GM19452 (cell line): ENCODE measurements around the gene RIBC1.
"Not testable (repeated sequence)": the region's sequence is repeated elsewhere in the genome, so short reads cannot be mapped to it uniquely, and the experiment has no call there.

Source experiments
- ATAC-seq: cut with Tn5 transposase; IDR thresholded peaks from one replicate; pipeline ENCODE4 v1.9.1; 2021; ENCODE audit not compliant: unreplicated experiment

Gene RIBC1

DNA sequence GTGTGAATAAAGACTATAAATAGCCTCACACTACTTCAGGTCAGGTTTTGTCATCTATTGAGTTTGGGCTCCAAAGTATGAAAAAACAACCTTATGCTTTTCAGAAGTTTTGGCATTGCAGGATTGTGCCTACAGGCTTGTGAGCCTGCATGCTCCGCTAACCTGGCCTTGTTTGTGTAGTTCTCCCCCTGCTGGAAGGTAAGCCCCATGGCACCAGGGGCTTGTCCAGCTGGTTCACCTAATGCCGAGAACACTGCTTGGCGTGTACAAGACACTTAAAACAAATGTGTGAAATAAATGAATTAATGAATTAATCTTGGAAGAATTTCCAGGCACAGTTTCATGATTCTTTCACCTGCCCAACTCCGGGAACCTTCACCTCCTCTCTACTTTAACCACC is 13.3 kb downstream of the RIBC1 start:
- ATAC-seq = no peak

DNA sequence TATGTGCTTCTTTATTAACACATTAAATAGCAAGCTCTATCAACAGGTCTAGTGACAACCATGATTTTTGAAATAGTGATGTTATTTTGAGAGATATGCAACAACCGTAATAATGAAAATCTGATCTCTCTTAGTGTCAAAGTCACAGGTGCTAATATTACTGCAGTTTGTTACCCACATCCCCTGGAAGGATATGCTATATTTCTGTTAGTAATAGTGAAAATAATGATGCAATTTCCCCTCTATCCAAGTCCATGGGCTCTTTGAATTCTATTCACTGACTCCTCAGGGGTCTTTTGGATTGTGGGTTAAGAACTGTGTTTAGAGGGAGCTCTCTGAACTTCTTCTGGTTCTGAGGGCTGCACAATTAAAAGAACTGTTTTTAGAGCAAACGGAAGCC is 14.5 kb downstream of the RIBC1 start:
- ATAC-seq = no peak

- ATAC-seq = no peak
Observed at GRCh38 chrX:53438174-53438831, 15.6 kb downstream of the RIBC1 start.

GRCh38 chrX:53438832-53439230 is 16.2 kb downstream of the RIBC1 start:
- ATAC-seq = no peak

DNA sequence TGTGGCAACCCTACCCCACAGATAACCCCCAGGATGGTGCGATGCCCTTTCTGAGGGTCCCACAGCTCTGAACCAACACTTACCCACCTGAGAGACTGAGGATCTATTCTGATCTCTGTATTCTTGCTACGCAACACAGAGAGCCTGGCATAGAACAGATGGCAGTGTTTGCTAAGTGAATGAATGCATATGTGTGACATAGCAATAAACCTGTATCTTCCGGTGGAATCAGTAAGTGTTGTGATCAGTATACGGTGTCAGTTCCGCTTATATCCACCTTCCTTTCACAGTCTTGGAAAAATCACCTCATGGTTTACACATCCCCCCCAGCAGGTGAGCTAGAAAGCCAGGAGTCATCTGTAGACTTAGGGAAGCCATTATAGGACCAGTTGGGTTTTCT is 17.4 kb downstream of the RIBC1 start:
- no peak for ATAC-seq

- ATAC-seq = no peak
Observed at GRCh38 chrX:53440621-53441517, 18.2 kb downstream of the RIBC1 start.

GRCh38 chrX:53441531-53442321 is 19.1 kb downstream of the RIBC1 start:
- ATAC-seq = peak; percentile 82

DNA sequence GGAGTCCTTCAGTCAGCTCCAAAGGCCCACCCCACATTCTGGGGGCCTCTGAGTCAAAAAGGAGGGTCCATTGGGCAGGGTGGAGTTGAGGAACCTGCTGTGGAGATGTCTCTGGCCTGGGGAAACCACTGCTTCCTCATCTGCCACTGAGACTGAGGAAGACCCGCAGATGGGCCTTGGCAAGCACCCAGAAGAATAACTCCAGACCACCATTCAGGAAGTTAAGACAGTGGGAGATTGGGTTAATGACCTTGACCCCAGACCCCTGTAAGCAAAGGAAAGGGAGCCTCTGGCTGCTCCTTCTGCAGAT is 19.6 kb downstream of the RIBC1 start:
- no peak for ATAC-seq

- ATAC-seq = no peak
Observed at GRCh38 chrX:53445977-53446376, 23.3 kb downstream of the RIBC1 start.

GRCh38 chrX:53447441-53447840 is 24.8 kb downstream of the RIBC1 start:
- ATAC-seq = no peak

GRCh38 chrX:53449632-53450031 is 27.0 kb downstream of the RIBC1 start:
- no peak for ATAC-seq

DNA sequence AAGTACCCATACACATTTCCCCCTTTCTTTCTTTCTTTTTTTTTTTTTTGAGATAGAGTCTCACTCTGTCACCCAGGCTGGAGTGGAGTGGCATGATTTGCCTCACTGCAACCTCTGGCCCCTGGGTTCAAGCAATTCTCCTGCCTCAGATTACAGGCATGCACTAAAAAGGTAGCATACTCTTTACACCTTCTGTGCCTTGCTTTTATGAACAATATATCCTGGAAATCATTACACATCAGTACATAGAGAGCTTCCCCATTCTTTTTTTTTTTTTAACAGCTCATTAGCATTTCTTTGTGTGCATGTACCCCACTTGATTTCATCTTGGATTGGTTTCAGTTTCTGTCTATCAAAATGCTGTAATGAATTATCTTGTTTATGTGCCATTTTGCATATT is 30.1 kb downstream of the RIBC1 start:
- no peak for ATAC-seq

DNA sequence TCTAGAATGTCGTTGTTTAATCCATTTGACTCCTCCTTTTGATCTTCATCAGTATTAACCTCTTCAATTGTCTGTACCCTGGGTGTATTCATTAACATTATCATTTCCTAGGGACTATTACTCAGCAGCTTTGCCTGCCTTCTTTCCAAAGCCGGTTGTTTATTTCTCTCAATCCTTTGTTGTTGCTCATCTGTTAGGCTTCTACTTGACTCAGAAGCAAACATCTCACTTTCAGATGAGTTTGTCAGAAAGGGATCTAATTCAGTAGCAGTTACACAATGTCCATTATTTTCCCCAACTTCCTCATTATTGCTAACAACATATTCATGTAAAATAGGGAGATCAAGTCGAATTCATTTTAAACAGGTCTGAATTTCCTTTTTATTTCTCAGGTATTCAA is 33.6 kb downstream of the RIBC1 start:
- no peak for ATAC-seq

DNA sequence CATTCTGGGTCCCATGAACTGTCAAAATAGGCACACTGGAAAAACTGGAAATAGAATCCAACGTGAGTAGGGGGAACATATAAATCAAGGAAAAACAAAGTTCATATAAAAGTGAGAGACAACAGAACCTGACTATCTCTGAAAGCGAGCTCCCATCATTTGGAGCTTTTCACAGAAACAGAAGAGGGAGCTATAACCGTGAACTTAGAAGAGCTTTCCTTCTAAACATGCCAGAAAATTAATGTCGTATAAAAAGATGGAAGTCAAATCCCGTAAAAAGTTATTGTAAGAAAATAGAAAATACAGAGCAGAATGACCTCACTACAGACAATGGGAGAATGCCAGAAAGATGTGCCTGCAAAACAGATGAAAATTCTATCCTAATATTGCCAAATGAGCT is 35.4 kb downstream of the RIBC1 start:
- no peak for ATAC-seq

GRCh38 chrX:53468659-53469058 is 46.0 kb downstream of the RIBC1 start:
- not testable (repeated sequence) for ATAC-seq

DNA sequence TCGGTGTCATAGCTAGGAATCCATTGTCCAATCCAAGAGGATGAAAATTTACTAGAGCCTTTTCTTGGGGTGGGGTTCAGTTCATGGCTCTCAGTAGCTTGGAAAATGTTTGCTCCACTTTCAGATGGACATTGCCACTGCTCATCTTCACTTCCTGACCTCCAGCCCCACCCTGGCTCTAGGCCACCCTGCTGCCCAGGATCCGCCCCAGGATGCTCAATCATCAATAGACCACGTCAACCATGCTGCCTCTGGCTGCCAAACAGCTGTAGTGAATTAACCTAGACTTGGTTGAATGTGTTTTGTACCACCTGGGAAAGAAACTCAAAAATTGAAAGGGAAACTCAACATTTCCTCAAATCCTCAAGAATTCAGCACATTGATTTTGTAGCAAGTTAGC is 48.7 kb downstream of the RIBC1 start:
- ATAC-seq = no peak

GRCh38 chrX:53474707-53475106 is 52.0 kb downstream of the RIBC1 start:
- no peak for ATAC-seq

- no peak for ATAC-seq
Observed at GRCh38 chrX:53476371-53476770, 53.7 kb downstream of the RIBC1 start.

GRCh38 chrX:53479301-53479700 is 56.6 kb downstream of the RIBC1 start:
- ATAC-seq = no peak
